OCI-LY1 (cell line): Measurements from ENCODE around the gene CUEDC1.

ENCODE experiments used
- H2AFZ ChIP-seq: fragments of 200-600 bp; sonication (generic), shearing (Covaris generic); 2 replicates; pipeline ENCODE4 v1.6.0; 2014; ENCODE audit warnings: antibody characterized with exemption, mild to moderate bottlenecking, low read length
- H3F3A ChIP-seq: fragments of 200-600 bp; sonication (generic), shearing (Covaris generic); 2 replicates; pipeline ENCODE4 v1.6.0; 2014; ENCODE audit warnings: mild to moderate bottlenecking, antibody characterized with exemption, low read length, moderate library complexity; ENCODE audit not compliant: insufficient read depth
- H3K27ac ChIP-seq: fragments of 200-600 bp; sonication (generic); 2 replicates; pipeline ENCODE4 v1.5.1; 2014; ENCODE audit warnings: low read length, mixed run types, mild to moderate bottlenecking, low read depth; ENCODE audit not compliant: poor library complexity, severe bottlenecking
- H3K27me3 ChIP-seq: fragments of 200-600 bp; sonication (generic); 2 replicates; pipeline ENCODE4 v1.6.0; 2014; ENCODE audit warnings: antibody characterized with exemption, mild to moderate bottlenecking, low read length, moderate library complexity; ENCODE audit not compliant: insufficient read depth
- H3K36me3 ChIP-seq: fragments of 200-600 bp; sonication (generic); 2 replicates; pipeline ENCODE4 v1.6.1; 2014; ENCODE audit warnings: mild to moderate bottlenecking, antibody characterized with exemption, low read length, moderate library complexity, mixed read lengths; ENCODE audit not compliant: insufficient read depth
- H3K4me1 ChIP-seq: fragments of 200-600 bp; sonication (generic); 2 replicates; pipeline ENCODE4 v1.5.1; 2014; ENCODE audit warnings: mild to moderate bottlenecking, low read length, moderate library complexity; ENCODE audit not compliant: insufficient read depth, severe bottlenecking
- H3K4me2 ChIP-seq: fragments of 200-600 bp; sonication (generic), shearing (Covaris generic); 2 replicates; pipeline ENCODE4 v1.6.1; 2014; ENCODE audit warnings: low read length
- H3K4me3 ChIP-seq: fragments of 200-600 bp; sonication (generic); 2 replicates; pipeline ENCODE4 v1.5.1; 2014; ENCODE audit warnings: low read length, low read depth, mild to moderate bottlenecking, mixed read lengths; ENCODE audit not compliant: poor library complexity, severe bottlenecking
- H3K79me2 ChIP-seq: fragments of 200-600 bp; shearing (Covaris generic); 2 replicates; pipeline ENCODE4 v1.6.1; 2016; ENCODE audit warnings: mixed run types, low read length, mixed read lengths; ENCODE audit not compliant: insufficient read depth
- H3K9ac ChIP-seq: fragments of 200-600 bp; sonication (generic), shearing (Covaris generic); 2 replicates; pipeline ENCODE4 v1.6.1; 2014; ENCODE audit warnings: mild to moderate bottlenecking, low read length, mixed read lengths
- H3K9me2 ChIP-seq: fragments of 200-600 bp; sonication (generic), shearing (Covaris generic); 2 replicates; pipeline ENCODE4 v1.6.1; 2014; ENCODE audit warnings: low read depth, mild to moderate bottlenecking, low read length, mixed read lengths
- H3K9me3 ChIP-seq: fragments of 200-600 bp; shearing (Covaris generic); 2 replicates; pipeline ENCODE4 v1.6.1; 2014; ENCODE audit warnings: low read length, mixed read lengths
- H4K20me1 ChIP-seq: fragments of 200-600 bp; sonication (generic), shearing (Covaris generic); 2 replicates; pipeline ENCODE4 v1.6.0; 2016; ENCODE audit warnings: mild to moderate bottlenecking, low read length; ENCODE audit not compliant: insufficient read depth
- EZH2 ChIP-seq: fragments of 200-600 bp; sonication (generic), shearing (Covaris generic); IDR thresholded peaks from 2 replicates; pipeline ENCODE4 v1.8.0; 2017; ENCODE audit warnings: borderline replicate concordance, mixed run types, mild to moderate bottlenecking, antibody characterized with exemption, low read length, moderate library complexity, mixed read lengths
- TF ChIP-seq, protein P1 (sequence below): fragments of 200-600 bp; sonication (generic), shearing (Covaris generic); IDR thresholded peaks from 2 replicates; pipeline ENCODE4 v1.5.1; 2017; ENCODE audit warnings: mild to moderate bottlenecking, antibody characterized with exemption, low read length, moderate library complexity, mixed read lengths

Gene CUEDC1

DNA sequence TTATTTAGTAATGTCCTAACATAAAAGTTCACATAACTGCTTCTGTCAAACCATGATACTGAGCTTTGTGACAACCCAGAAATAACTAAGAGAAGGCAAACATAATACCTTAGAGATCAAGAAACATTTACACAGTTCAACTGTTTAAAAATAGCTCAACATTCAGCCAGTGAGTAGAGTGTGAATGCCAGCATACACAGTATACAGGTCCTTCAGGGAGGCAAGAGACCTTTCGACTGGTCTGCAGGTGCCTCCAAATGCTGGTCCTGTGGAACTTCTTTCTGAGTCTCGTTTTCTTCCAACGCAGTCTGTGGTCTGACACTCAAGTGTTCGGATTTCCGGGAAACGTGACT is 115.7 kb downstream of the CUEDC1 start:
- Histone ChIP-seq H3K27me3 (no peaks in the 10 kb centered on the region), H3K9ac (no peak overlapping the region), H3K79me2 (no peaks in the 10 kb centered on the region), H3K27ac (no peak overlapping the region), H3K4me1 (no peaks in the 10 kb centered on the region), H3K9me3 (no peaks in the 10 kb centered on the region), H3K4me3 (no peak overlapping the region), H3K4me2 (no peak overlapping the region), H3F3A (no peaks in the 10 kb centered on the region), H3K36me3 (peaks cover 48% of the 10 kb centered on the region), H4K20me1 (no peaks in the 10 kb centered on the region), H3K9me2 (no peaks in the 10 kb centered on the region), H2AFZ (no peak overlapping the region)
- TF ChIP-seq EZH2: no peak
- TF ChIP-seq, protein P1, sequence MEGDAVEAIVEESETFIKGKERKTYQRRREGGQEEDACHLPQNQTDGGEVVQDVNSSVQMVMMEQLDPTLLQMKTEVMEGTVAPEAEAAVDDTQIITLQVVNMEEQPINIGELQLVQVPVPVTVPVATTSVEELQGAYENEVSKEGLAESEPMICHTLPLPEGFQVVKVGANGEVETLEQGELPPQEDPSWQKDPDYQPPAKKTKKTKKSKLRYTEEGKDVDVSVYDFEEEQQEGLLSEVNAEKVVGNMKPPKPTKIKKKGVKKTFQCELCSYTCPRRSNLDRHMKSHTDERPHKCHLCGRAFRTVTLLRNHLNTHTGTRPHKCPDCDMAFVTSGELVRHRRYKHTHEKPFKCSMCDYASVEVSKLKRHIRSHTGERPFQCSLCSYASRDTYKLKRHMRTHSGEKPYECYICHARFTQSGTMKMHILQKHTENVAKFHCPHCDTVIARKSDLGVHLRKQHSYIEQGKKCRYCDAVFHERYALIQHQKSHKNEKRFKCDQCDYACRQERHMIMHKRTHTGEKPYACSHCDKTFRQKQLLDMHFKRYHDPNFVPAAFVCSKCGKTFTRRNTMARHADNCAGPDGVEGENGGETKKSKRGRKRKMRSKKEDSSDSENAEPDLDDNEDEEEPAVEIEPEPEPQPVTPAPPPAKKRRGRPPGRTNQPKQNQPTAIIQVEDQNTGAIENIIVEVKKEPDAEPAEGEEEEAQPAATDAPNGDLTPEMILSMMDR: no peak

GRCh38 chr17:57838857-57839570 is 116.2 kb downstream of the CUEDC1 start:
- Histone ChIP-seq H3K36me3 (peaks cover 48% of the 10 kb centered on the region), H3K27me3 (no peaks in the 10 kb centered on the region), H3K9me2 (no peaks in the 10 kb centered on the region), H3K27ac (no peak overlapping the region), H3K9me3 (no peaks in the 10 kb centered on the region), H3K4me2 (no peak overlapping the region), H3F3A (no peaks in the 10 kb centered on the region), H3K79me2 (no peaks in the 10 kb centered on the region), H3K4me1 (no peaks in the 10 kb centered on the region), H3K4me3 (no peak overlapping the region), H3K9ac (no peak overlapping the region), H4K20me1 (no peaks in the 10 kb centered on the region), H2AFZ (no peak overlapping the region)
- no peak for TF ChIP-seq EZH2
- TF ChIP-seq, protein P1: no peak

GRCh38 chr17:57838453-57838852 is 116.8 kb downstream of the CUEDC1 start:
- H3K9me3 ChIP-seq: no peaks in the 10 kb centered on the region

More at GRCh38 chr17:57838453-57838852, 116.8 kb downstream of the CUEDC1 start:
- H3K36me3 ChIP-seq: peaks cover 48% of the 10 kb centered on the region
- H3F3A ChIP-seq: no peaks in the 10 kb centered on the region
- no peak overlapping the region for H3K27ac ChIP-seq
- H3K27me3 ChIP-seq: no peaks in the 10 kb centered on the region
- no peaks in the 10 kb centered on the region for H3K4me1 ChIP-seq
- no peak overlapping the region for H3K4me3 ChIP-seq
- no peaks in the 10 kb centered on the region for H3K79me2 ChIP-seq
- H2AFZ ChIP-seq: no peak overlapping the region
- no peak overlapping the region for H3K9ac ChIP-seq
- no peaks in the 10 kb centered on the region for H3K9me2 ChIP-seq
- no peaks in the 10 kb centered on the region for H4K20me1 ChIP-seq
- TF ChIP-seq EZH2: no peak
- TF ChIP-seq, protein P1: no peak
- H3K4me2 ChIP-seq: no peak overlapping the region
